ENCODE data around the gene CEP164.

Gene CEP164

GRCh38 chr11:117437041-117437790, 109.6 kb downstream of the CEP164 start:
- H3K4me1 Mint-ChIP-seq, result no peaks in the 10 kb centered on the region
- no peak overlapping the region for H3K4me3 Mint-ChIP-seq
- H3K27ac Mint-ChIP-seq (ENCODE audit: low read depth), result no peak overlapping the region
- no peaks in the 10 kb centered on the region for H3K9me3 Mint-ChIP-seq
- peaks cover 3% of the 10 kb centered on the region for H3K36me3 Mint-ChIP-seq (ENCODE audit: insufficient read depth)
- no peak for DNase-seq (ENCODE audit: low spot score in 2 of 2)
- no peak for ATAC-seq (replicated peaks; ENCODE audit: extremely low read depth, poor library complexity, severe bottlenecking)
- peaks cover 15% of the 10 kb centered on the region for H3K27me3 Mint-ChIP-seq

GRCh38 chr11:117437791-117438130, 110.1 kb downstream of the CEP164 start:
- Mint-ChIP-seq H3K36me3 (ENCODE audit: insufficient read depth) (peaks cover 3% of the 10 kb centered on the region), H3K4me1 (no peaks in the 10 kb centered on the region), H3K27me3 (peaks cover 19% of the 10 kb centered on the region), H3K27ac (ENCODE audit: low read depth) (no peak overlapping the region), H3K4me3 (no peak overlapping the region), H3K9me3 (no peaks in the 10 kb centered on the region)
- DNase-seq (ENCODE audit: low spot score in 2 of 2) (no peak), ATAC-seq (replicated peaks; ENCODE audit: extremely low read depth, poor library complexity, severe bottlenecking) (no peak)

DNA sequence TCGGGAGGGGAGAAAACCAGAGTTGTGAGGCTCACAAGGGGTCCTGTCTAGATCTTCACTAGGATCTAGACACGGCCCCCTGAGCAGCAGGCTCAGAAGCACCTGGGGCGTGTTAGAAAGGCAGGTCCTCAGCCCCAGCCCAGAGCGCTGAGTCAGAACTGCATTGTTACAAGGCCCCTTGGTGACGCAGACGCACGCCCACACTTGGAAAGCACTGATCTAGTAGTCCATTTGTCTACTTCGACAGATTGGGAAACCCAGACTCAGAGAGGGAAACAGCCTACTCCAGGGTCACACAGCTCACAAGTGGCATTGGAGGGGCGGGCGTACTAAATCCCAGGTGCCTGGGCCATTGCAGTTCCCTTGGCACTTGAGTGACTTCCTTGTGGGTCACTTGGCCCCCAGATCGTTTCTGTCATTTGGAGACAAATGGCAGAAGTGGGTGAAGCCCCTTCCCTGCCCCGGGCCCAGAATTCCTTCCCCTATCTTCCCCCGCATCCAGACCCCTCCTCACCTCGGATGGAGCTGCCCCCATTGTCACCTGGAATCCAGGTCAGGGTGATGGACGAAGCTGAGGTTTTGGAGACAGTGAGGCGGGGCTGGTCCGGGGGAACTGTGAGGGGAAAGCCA, 110.8 kb downstream of the CEP164 start:
- H3K4me1 Mint-ChIP-seq, result no peaks in the 10 kb centered on the region
- H3K36me3 Mint-ChIP-seq (ENCODE audit: insufficient read depth), result peaks cover 3% of the 10 kb centered on the region
- no peak overlapping the region for H3K4me3 Mint-ChIP-seq
- no peak for DNase-seq (ENCODE audit: low spot score in 2 of 2)
- no peak for ATAC-seq (replicated peaks; ENCODE audit: extremely low read depth, poor library complexity, severe bottlenecking)
- H3K9me3 Mint-ChIP-seq, result no peaks in the 10 kb centered on the region
- peaks cover 25% of the 10 kb centered on the region for H3K27me3 Mint-ChIP-seq
- no peak overlapping the region for H3K27ac Mint-ChIP-seq (ENCODE audit: low read depth)

GRCh38 chr11:117439256-117439655, 111.6 kb downstream of the CEP164 start:
- peaks cover 31% of the 10 kb centered on the region for H3K27me3 Mint-ChIP-seq
- H3K4me1 Mint-ChIP-seq, result no peaks in the 10 kb centered on the region
- ATAC-seq (replicated peaks; ENCODE audit: extremely low read depth, poor library complexity, severe bottlenecking) (no peak), DNase-seq (ENCODE audit: low spot score in 2 of 2) (no peak)
- H3K9me3 Mint-ChIP-seq, result no peaks in the 10 kb centered on the region
- H3K36me3 Mint-ChIP-seq (ENCODE audit: insufficient read depth), result peaks cover 3% of the 10 kb centered on the region
- no peak overlapping the region for H3K27ac Mint-ChIP-seq (ENCODE audit: low read depth)
- H3K4me3 Mint-ChIP-seq, result no peak overlapping the region

DNA sequence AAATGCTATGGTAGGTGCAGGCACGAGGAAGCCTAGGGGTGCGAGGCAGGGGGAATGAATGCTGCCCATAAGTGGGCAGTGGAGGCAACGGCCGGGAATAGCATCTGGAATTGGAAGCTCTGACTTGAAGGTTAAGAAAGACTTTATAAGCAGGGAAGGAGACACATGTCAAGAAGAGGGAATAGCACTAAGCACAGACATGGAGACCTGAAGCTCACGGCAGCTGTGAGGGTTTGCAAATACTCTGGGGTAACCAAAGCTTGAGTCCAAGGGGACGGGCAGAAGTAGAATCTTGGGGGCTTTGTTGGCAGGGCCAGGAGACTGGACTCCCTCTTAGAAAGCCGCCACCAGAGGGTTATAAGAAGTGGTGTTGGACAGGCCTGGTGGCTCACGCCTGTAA, 112.6 kb downstream of the CEP164 start:
- DNase-seq (ENCODE audit: low spot score in 2 of 2), result no peak
- Mint-ChIP-seq H3K9me3 (no peaks in the 10 kb centered on the region), H3K27ac (ENCODE audit: low read depth) (no peak overlapping the region), H3K4me3 (no peak overlapping the region), H3K36me3 (ENCODE audit: insufficient read depth) (peaks cover 4% of the 10 kb centered on the region), H3K27me3 (peaks cover 41% of the 10 kb centered on the region), H3K4me1 (no peaks in the 10 kb centered on the region)
- no peak for ATAC-seq (replicated peaks; ENCODE audit: extremely low read depth, poor library complexity, severe bottlenecking)

DNA sequence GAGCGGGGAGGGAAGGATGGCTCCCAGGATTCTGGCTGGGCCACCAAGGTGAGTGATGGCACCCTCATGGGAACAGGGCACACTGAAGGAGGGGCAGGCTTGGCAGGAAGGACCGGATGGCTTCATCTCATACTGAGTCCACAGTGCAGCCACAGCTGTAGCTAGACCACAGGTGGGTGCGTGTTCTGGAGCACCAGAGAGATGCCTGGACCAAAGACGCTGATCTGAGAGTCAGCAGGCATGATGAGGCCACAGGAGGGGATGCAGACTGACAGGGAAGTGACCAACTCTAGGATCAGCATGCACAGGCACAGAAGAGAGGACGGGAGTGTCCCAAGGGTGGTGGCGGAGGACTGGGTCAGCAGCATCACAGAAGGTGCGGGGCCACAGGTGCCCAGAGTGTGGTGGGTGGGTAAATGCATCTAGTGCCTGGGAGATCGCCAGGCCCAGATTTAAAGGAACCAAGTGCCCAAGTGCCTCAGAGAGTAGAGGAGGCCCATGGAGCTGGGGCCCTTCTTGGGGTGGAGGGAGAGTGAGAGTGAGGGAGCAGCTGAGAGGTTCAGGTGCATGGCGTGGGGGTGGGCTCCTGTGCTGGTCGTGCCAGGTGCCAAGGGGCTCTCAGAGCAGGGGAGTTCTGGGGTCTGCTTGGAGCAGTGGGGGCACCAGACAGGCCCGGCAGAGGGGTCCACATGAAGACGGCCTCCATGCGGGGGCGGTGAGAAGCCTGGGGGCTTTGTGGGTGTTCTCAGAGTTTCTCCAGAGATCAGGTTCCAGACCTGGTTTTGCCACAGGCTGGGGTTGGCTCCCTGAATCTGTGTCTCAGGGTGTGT, 113.7 kb downstream of the CEP164 start:
- no peak for ATAC-seq (replicated peaks; ENCODE audit: extremely low read depth, poor library complexity, severe bottlenecking)
- H3K36me3 Mint-ChIP-seq (ENCODE audit: insufficient read depth), result peaks cover 4% of the 10 kb centered on the region
- peak overlapping the region; percentile 2 for H3K27ac Mint-ChIP-seq (ENCODE audit: low read depth)
- no peaks in the 10 kb centered on the region for H3K9me3 Mint-ChIP-seq
- DNase-seq (ENCODE audit: low spot score in 2 of 2), result no peak
- H3K4me3 Mint-ChIP-seq, result no peak overlapping the region
- H3K27me3 Mint-ChIP-seq, result peaks cover 46% of the 10 kb centered on the region
- H3K4me1 Mint-ChIP-seq, result no peaks in the 10 kb centered on the region

GRCh38 chr11:117442049-117442868, 114.6 kb downstream of the CEP164 start:
- H3K4me3 Mint-ChIP-seq, result no peak overlapping the region
- H3K27ac Mint-ChIP-seq (ENCODE audit: low read depth), result no peak overlapping the region
- no peaks in the 10 kb centered on the region for H3K9me3 Mint-ChIP-seq
- H3K4me1 Mint-ChIP-seq, result no peaks in the 10 kb centered on the region
- peaks cover 4% of the 10 kb centered on the region for H3K36me3 Mint-ChIP-seq (ENCODE audit: insufficient read depth)
- DNase-seq (ENCODE audit: low spot score in 2 of 2) (no peak), ATAC-seq (replicated peaks; ENCODE audit: extremely low read depth, poor library complexity, severe bottlenecking) (no peak)
- peaks cover 46% of the 10 kb centered on the region for H3K27me3 Mint-ChIP-seq

- H3K4me1 Mint-ChIP-seq, result no peaks in the 10 kb centered on the region
- no peak overlapping the region for H3K27ac Mint-ChIP-seq (ENCODE audit: low read depth)
- H3K27me3 Mint-ChIP-seq, result peaks cover 51% of the 10 kb centered on the region
- DNase-seq (ENCODE audit: low spot score in 2 of 2) (no peak), ATAC-seq (replicated peaks; ENCODE audit: extremely low read depth, poor library complexity, severe bottlenecking) (no peak)
- peaks cover 4% of the 10 kb centered on the region for H3K36me3 Mint-ChIP-seq (ENCODE audit: insufficient read depth)
- H3K9me3 Mint-ChIP-seq, result no peaks in the 10 kb centered on the region
- H3K4me3 Mint-ChIP-seq, result no peak overlapping the region
Observed at GRCh38 chr11:117442869-117443239, 115.2 kb downstream of the CEP164 start.

- Mint-ChIP-seq H3K4me1 (no peaks in the 10 kb centered on the region), H3K9me3 (no peaks in the 10 kb centered on the region), H3K27me3 (peaks cover 56% of the 10 kb centered on the region), H3K4me3 (no peak overlapping the region), H3K27ac (ENCODE audit: low read depth) (no peak overlapping the region), H3K36me3 (ENCODE audit: insufficient read depth) (peaks cover 4% of the 10 kb centered on the region)
- DNase-seq (ENCODE audit: low spot score in 2 of 2) (no peak), ATAC-seq (replicated peaks; ENCODE audit: extremely low read depth, poor library complexity, severe bottlenecking) (no peak)
Observed at GRCh38 chr11:117443266-117444186, 115.9 kb downstream of the CEP164 start.

GRCh38 chr11:117444256-117444655, 116.6 kb downstream of the CEP164 start:
- H3K4me3 Mint-ChIP-seq, result no peak overlapping the region
- no peaks in the 10 kb centered on the region for H3K4me1 Mint-ChIP-seq
- H3K27ac Mint-ChIP-seq (ENCODE audit: low read depth), result no peak overlapping the region
- no peak for DNase-seq (ENCODE audit: low spot score in 2 of 2)
- peaks cover 1% of the 10 kb centered on the region for H3K36me3 Mint-ChIP-seq (ENCODE audit: insufficient read depth)
- H3K9me3 Mint-ChIP-seq, result no peaks in the 10 kb centered on the region
- ATAC-seq (replicated peaks; ENCODE audit: extremely low read depth, poor library complexity, severe bottlenecking), result no peak
- H3K27me3 Mint-ChIP-seq, result peaks cover 59% of the 10 kb centered on the region

DNA sequence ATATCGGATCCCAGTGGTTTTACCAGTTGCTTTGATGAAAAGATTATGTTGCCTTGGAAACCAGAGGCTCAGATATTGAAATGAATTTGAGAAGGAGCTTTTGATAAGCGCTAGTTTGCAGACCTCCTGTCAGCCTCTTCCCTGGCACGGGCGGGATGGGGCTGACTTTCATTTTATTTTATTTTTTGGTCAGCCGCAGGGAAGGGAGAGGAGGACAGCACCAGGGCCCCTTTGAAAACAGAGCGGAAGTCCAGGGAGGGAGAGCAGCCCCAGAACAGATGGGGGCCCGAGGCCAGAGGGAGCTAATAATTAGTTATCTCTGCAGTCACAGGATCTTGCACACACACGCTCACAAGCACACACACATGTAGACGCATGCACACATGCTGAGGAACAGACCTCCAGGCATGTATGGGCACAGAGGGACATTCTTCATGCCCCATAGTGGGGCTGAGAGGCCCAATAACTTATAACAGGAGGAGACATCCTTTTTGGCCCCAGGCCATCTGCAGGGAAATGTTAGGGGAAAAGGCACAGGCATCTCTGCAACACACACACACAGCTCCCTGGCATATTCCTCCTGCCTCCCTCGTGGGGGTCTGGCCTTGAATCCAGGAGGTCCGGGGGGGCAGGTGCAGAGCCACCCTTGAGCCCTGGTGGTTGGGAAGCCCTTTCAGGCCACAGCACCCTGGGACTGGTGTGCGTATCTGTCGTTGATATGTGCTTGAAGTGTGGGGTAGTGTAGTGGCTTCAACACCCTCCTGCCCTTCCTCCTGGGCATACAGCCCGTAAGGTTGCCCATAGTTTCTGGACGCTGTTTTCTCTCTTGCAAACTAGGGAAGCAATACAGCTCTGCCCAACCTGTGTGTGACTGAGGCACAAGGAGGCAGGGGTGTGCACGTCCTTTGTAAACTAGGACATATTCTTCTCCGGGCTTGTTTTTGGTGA, 117.3 kb downstream of the CEP164 start:
- no peak for ATAC-seq (replicated peaks; ENCODE audit: extremely low read depth, poor library complexity, severe bottlenecking)
- H3K27me3 Mint-ChIP-seq, result peaks cover 56% of the 10 kb centered on the region

More for the DNA sequence above, 117.3 kb downstream of the CEP164 start:
- no peak for DNase-seq (ENCODE audit: low spot score in 2 of 2)
- Mint-ChIP-seq H3K4me3 (no peak overlapping the region), H3K9me3 (no peaks in the 10 kb centered on the region), H3K36me3 (ENCODE audit: insufficient read depth) (peaks cover 1% of the 10 kb centered on the region), H3K27ac (ENCODE audit: low read depth) (no peak overlapping the region), H3K4me1 (no peaks in the 10 kb centered on the region)
